ENCODE measurements around the gene FLRT1. TPM values are rescaled to one million over a fixed set of nuclear protein-coding genes. Genes with fewer than 3 reads are reported as not detected.

Gene FLRT1
- total RNA-seq, 2 experiments from 2014 or later, result 0.36 to 0.50 TPM

GRCh38 chr11:64008283-64008913 lies 27.3 kb upstream of the FLRT1 start:
- Mint-ChIP-seq H3K4me1 (ENCODE audit: low read depth) (peaks cover 13% of the 10 kb centered on the region), H3K27me3 (peaks cover 28% of the 10 kb centered on the region), H3K36me3 (no peaks in the 10 kb centered on the region), H3K4me3 (no peak overlapping the region), H3K27ac (no peak overlapping the region), H3K9me3 (peaks cover 12% of the 10 kb centered on the region)
- CTCF ChIA-PET, result interaction anchor here (1.3 kb wide), 1 partner anchor 144 kb away, joined by 4 read pairs; no protein-coding TSS in a partner anchor
- no peak for DNase-seq
- intact Hi-C loops (cut with micrococcal nuclease), result no loop called here
- POLR2A ChIA-PET, result no interaction called here

GRCh38 chr11:64008914-64009633 lies 26.7 kb upstream of the FLRT1 start:
- no peak overlapping the region for H3K27ac Mint-ChIP-seq
- peaks cover 28% of the 10 kb centered on the region for H3K27me3 Mint-ChIP-seq
- intact Hi-C loops (cut with micrococcal nuclease), result no loop called here
- no peaks in the 10 kb centered on the region for H3K36me3 Mint-ChIP-seq
- no peak for DNase-seq
- ChIA-PET POLR2A (no interaction called here), CTCF (interaction anchor here (1.0 to 1.3 kb wide), 2 partner anchors 9 to 143 kb away, joined by 4 read pairs; no protein-coding TSS in a partner anchor)
- H3K4me1 Mint-ChIP-seq (ENCODE audit: low read depth), result peaks cover 13% of the 10 kb centered on the region
- H3K9me3 Mint-ChIP-seq, result peaks cover 12% of the 10 kb centered on the region
- no peak overlapping the region for H3K4me3 Mint-ChIP-seq

- Mint-ChIP-seq H3K9me3 (peaks cover 12% of the 10 kb centered on the region), H3K36me3 (no peaks in the 10 kb centered on the region), H3K4me1 (ENCODE audit: low read depth) (peaks cover 13% of the 10 kb centered on the region), H3K27me3 (peaks cover 28% of the 10 kb centered on the region), H3K4me3 (no peak overlapping the region), H3K27ac (no peak overlapping the region)
- intact Hi-C loops (cut with micrococcal nuclease), result no loop called here
- ChIA-PET POLR2A (no interaction called here), CTCF (interaction anchor here (1.0 to 1.3 kb wide), 2 partner anchors 9 to 143 kb away, joined by 4 read pairs; no protein-coding TSS in a partner anchor)
- no peak for DNase-seq
Observed at GRCh38 chr11:64009710-64010109, 26.0 kb upstream of the FLRT1 start.

- Mint-ChIP-seq H3K9me3 (peaks cover 12% of the 10 kb centered on the region), H3K36me3 (no peaks in the 10 kb centered on the region)
Observed at GRCh38 chr11:64010783-64011182, 24.9 kb upstream of the FLRT1 start.

GRCh38 chr11:64011371-64011770 lies 24.4 kb upstream of the FLRT1 start:
- intact Hi-C loops (cut with micrococcal nuclease), result no loop called here
- Mint-ChIP-seq H3K27me3 (peaks cover 24% of the 10 kb centered on the region), H3K9me3 (peaks cover 12% of the 10 kb centered on the region), H3K4me3 (no peak overlapping the region), H3K4me1 (ENCODE audit: low read depth) (peaks cover 13% of the 10 kb centered on the region), H3K27ac (no peak overlapping the region), H3K36me3 (no peaks in the 10 kb centered on the region)
- no peak for DNase-seq
- ChIA-PET CTCF (no interaction called here), POLR2A (no interaction called here)

More at GRCh38 chr11:64010783-64011182, 24.9 kb upstream of the FLRT1 start:
- no peak for DNase-seq
- Mint-ChIP-seq H3K27ac (no peak overlapping the region), H3K4me3 (no peak overlapping the region), H3K27me3 (peaks cover 26% of the 10 kb centered on the region), H3K4me1 (ENCODE audit: low read depth) (peaks cover 13% of the 10 kb centered on the region)
- intact Hi-C loops (cut with micrococcal nuclease), result no loop called here
- ChIA-PET CTCF (no interaction called here), POLR2A (no interaction called here)

GRCh38 chr11:64013141-64013896 lies 22.4 kb upstream of the FLRT1 start:
- POLR2A ChIA-PET, result no interaction called here
- Mint-ChIP-seq H3K4me1 (ENCODE audit: low read depth) (no peaks in the 10 kb centered on the region), H3K4me3 (no peak overlapping the region), H3K9me3 (peaks cover 12% of the 10 kb centered on the region), H3K27ac (no peak overlapping the region), H3K27me3 (peaks cover 6% of the 10 kb centered on the region), H3K36me3 (no peaks in the 10 kb centered on the region)
- DNase-seq, result no peak
- intact Hi-C loops (cut with micrococcal nuclease), result no loop called here
- CTCF ChIA-PET, result interaction anchor here (2.9 kb wide), 1 partner anchor 13 kb away, joined by 14 read pairs; no protein-coding TSS in a partner anchor

- Mint-ChIP-seq H3K4me1 (ENCODE audit: low read depth) (no peaks in the 10 kb centered on the region), H3K9me3 (peaks cover 12% of the 10 kb centered on the region), H3K27me3 (no peaks in the 10 kb centered on the region), H3K27ac (no peak overlapping the region), H3K4me3 (no peak overlapping the region), H3K36me3 (no peaks in the 10 kb centered on the region)
- intact Hi-C loops (cut with micrococcal nuclease), result no loop called here
- ChIA-PET POLR2A (no interaction called here), CTCF (interaction anchor here (2.9 kb wide), 1 partner anchor 14 kb away, joined by 14 read pairs; no protein-coding TSS in a partner anchor)
- DNase-seq, result no peak
Observed at GRCh38 chr11:64014356-64014755, 21.4 kb upstream of the FLRT1 start.

GRCh38 chr11:64015510-64015909 lies 20.2 kb upstream of the FLRT1 start:
- POLR2A ChIA-PET, result no interaction called here
- H3K36me3 Mint-ChIP-seq, result no peaks in the 10 kb centered on the region

GRCh38 chr11:64015935-64016845 lies 19.5 kb upstream of the FLRT1 start:
- peaks cover under 1% of the 10 kb centered on the region for H3K9me3 Mint-ChIP-seq
- no peaks in the 10 kb centered on the region for H3K36me3 Mint-ChIP-seq
- CTCF ChIA-PET, result interaction anchor here (0.6 to 1.3 kb wide), 3 partner anchors 10 to 136 kb away, joined by 3 to 5 read pairs (median 3); no protein-coding TSS in a partner anchor
- no peaks in the 10 kb centered on the region for H3K4me1 Mint-ChIP-seq (ENCODE audit: low read depth)
- H3K27me3 Mint-ChIP-seq, result no peaks in the 10 kb centered on the region
- H3K27ac Mint-ChIP-seq, result no peak overlapping the region
- no peak for DNase-seq
- POLR2A ChIA-PET, result no interaction called here
- H3K4me3 Mint-ChIP-seq, result no peak overlapping the region
- intact Hi-C loops (cut with micrococcal nuclease), result no loop called here

More at GRCh38 chr11:64015510-64015909, 20.2 kb upstream of the FLRT1 start:
- Mint-ChIP-seq H3K27me3 (no peaks in the 10 kb centered on the region), H3K9me3 (peaks cover 7% of the 10 kb centered on the region), H3K4me1 (ENCODE audit: low read depth) (no peaks in the 10 kb centered on the region), H3K27ac (no peak overlapping the region), H3K4me3 (no peak overlapping the region)
- DNase-seq, result no peak
- intact Hi-C loops (cut with micrococcal nuclease), result no loop called here
- CTCF ChIA-PET, result interaction anchor here (1.3 kb wide), 2 partner anchors 14 to 137 kb away, joined by 3 to 5 read pairs; no protein-coding TSS in a partner anchor

GRCh38 chr11:64017945-64018224 lies 17.8 kb upstream of the FLRT1 start:
- intact Hi-C loops (cut with micrococcal nuclease), result no loop called here
- H3K4me3 Mint-ChIP-seq, result no peak overlapping the region
- POLR2A ChIA-PET, result no interaction called here

GRCh38 chr11:64018310-64018709 lies 17.4 kb upstream of the FLRT1 start:
- intact Hi-C loops (cut with micrococcal nuclease), result no loop called here
- Mint-ChIP-seq H3K9me3 (no peaks in the 10 kb centered on the region), H3K36me3 (no peaks in the 10 kb centered on the region), H3K27ac (no peak overlapping the region), H3K27me3 (no peaks in the 10 kb centered on the region), H3K4me3 (no peak overlapping the region), H3K4me1 (ENCODE audit: low read depth) (no peaks in the 10 kb centered on the region)
- ChIA-PET POLR2A (no interaction called here), CTCF (interaction anchor here (2.2 kb wide), 1 partner anchor 18 kb away, joined by 10 read pairs; no protein-coding TSS in a partner anchor)
- no peak for DNase-seq

More at GRCh38 chr11:64017945-64018224, 17.8 kb upstream of the FLRT1 start:
- Mint-ChIP-seq H3K4me1 (ENCODE audit: low read depth) (no peaks in the 10 kb centered on the region), H3K36me3 (no peaks in the 10 kb centered on the region), H3K27ac (no peak overlapping the region), H3K27me3 (no peaks in the 10 kb centered on the region), H3K9me3 (no peaks in the 10 kb centered on the region)
- CTCF ChIA-PET, result interaction anchor here (2.2 kb wide), 1 partner anchor 17 kb away, joined by 10 read pairs; no protein-coding TSS in a partner anchor
- no peak for DNase-seq

All from activated CD4-positive, alpha-beta memory T cell treated with anti-CD3 and anti-CD28 coated beads for 36 hours (primary cell).